ENCODE results near the gene LFNG.

LFNG gene

GRCh38 chr7:2575046-2575732 is 55.6 kb downstream of the LFNG start:
- no peak for DNase-seq

- DNase-seq: no peak
Observed at GRCh38 chr7:2575733-2576340, 56.3 kb downstream of the LFNG start.

- no peak for DNase-seq
Observed at GRCh38 chr7:2576742-2577491, 57.3 kb downstream of the LFNG start.

All from stimulated activated CD4-positive, alpha-beta T cell treated with anti-CD3 and anti-CD28 coated beads, Interleukin-2, amount 100 ng/mL, for 24 hours (primary cell).